GM23338 (cell line): ENCODE data around the gene COL4A2. TPM values are rescaled to one million over a fixed set of nuclear protein-coding genes. Genes with fewer than 3 reads are reported as not detected.

Experiments
- ATAC-seq: fragments of 200-7000 bp; cut with Tn5 transposase; 3 replicates; pipeline ENCODE4 v1.9.1; 2020
- DNase-seq: peaks from one replicate; pipeline ENCODE4 v3.0.0-alpha.2; 2015; ENCODE audit warnings: low spot score
- H2AFZ ChIP-seq: fragments of 200-600 bp; sonication (generic); 2 replicates; pipeline ENCODE4 v1.8.0; 2016; ENCODE audit warnings: antibody characterized with exemption, mild to moderate bottlenecking, moderate library complexity
- H3F3A ChIP-seq: fragments of 200-600 bp; sonication (generic); replicated peaks from 2 replicates; pipeline ENCODE4 v1.8.0; 2017; ENCODE audit warnings: antibody characterized with exemption, mixed run types, low read depth
- H3K27ac ChIP-seq: fragments of 200-600 bp; sonication (generic); 2 replicates; pipeline ENCODE4 v1.6.1; 2016; ENCODE audit warnings: low read depth
- H3K27me3 ChIP-seq: fragments of 200-600 bp; sonication (generic); 2 replicates; pipeline ENCODE4 v1.8.0; 2016; ENCODE audit warnings: mild to moderate bottlenecking, mixed run types, moderate library complexity; ENCODE audit not compliant: insufficient read depth
- H3K36me3 ChIP-seq: fragments of 200-600 bp; sonication (generic); 2 replicates; pipeline ENCODE4 v1.8.0; 2016; ENCODE audit warnings: mild to moderate bottlenecking; ENCODE audit not compliant: insufficient read depth
- H3K4me1 ChIP-seq: fragments of 200-600 bp; sonication (generic); 2 replicates; pipeline ENCODE4 v1.8.0; 2016; ENCODE audit warnings: mild to moderate bottlenecking, moderate library complexity; ENCODE audit not compliant: insufficient read depth
- H3K4me2 ChIP-seq: fragments of 200-600 bp; sonication (generic); 2 replicates; pipeline ENCODE4 v1.7.1; 2017; ENCODE audit warnings: mixed run types
- H3K4me3 ChIP-seq: fragments of 200-600 bp; sonication (generic); 2 replicates; pipeline ENCODE4 v1.6.1; 2016; ENCODE audit warnings: mixed run types
- H3K79me2 ChIP-seq: fragments of 200-600 bp; sonication (generic); replicated peaks from 2 replicates; pipeline ENCODE4 v1.8.0; 2017; ENCODE audit warnings: mild to moderate bottlenecking; ENCODE audit not compliant: insufficient read depth
- H3K9me2 ChIP-seq: fragments of 200-600 bp; sonication (generic); 2 replicates; pipeline ENCODE4 v1.8.0; 2017; ENCODE audit not compliant: insufficient read depth
- H4K20me1 ChIP-seq: fragments of 200-600 bp; sonication (generic); replicated peaks from 2 replicates; pipeline ENCODE4 v1.8.0; 2017; ENCODE audit warnings: mild to moderate bottlenecking; ENCODE audit not compliant: insufficient read depth
- H3K27ac Mint-ChIP-seq: 2 replicates; pipeline ENCODE4 v1.8.0; 2020; ENCODE audit warnings: inconsistent platforms, mild to moderate bottlenecking, moderate library complexity, mixed read lengths
- H3K27me3 Mint-ChIP-seq: 3 replicates; pipeline ENCODE4 v1.8.0; 2022; ENCODE audit warnings: low read depth, mild to moderate bottlenecking, moderate library complexity, mixed read lengths, inconsistent platforms; ENCODE audit not compliant: insufficient read depth, poor library complexity
- H3K36me3 Mint-ChIP-seq: 3 replicates; pipeline ENCODE4 v1.8.0; 2021; ENCODE audit warnings: low read depth, mild to moderate bottlenecking, inconsistent platforms, moderate library complexity, mixed read lengths
- H3K4me1 Mint-ChIP-seq: 3 replicates; pipeline ENCODE4 v1.8.0; 2020; ENCODE audit warnings: mild to moderate bottlenecking, inconsistent platforms, mixed read lengths
- H3K4me3 Mint-ChIP-seq: 3 replicates; pipeline ENCODE4 v1.8.0; 2021; ENCODE audit warnings: moderate library complexity, mild to moderate bottlenecking, inconsistent platforms, mixed read lengths
- H3K9me3 Mint-ChIP-seq: 3 replicates; pipeline ENCODE4 v1.8.0; 2020; ENCODE audit warnings: moderate library complexity, mild to moderate bottlenecking, inconsistent platforms, mixed read lengths
- JUNB ChIP-seq: IDR thresholded peaks from one replicate; pipeline ENCODE4 v1.6.1; 2016; ENCODE audit warnings: antibody characterized with exemption; ENCODE audit not compliant: unreplicated experiment
- NANOG ChIP-seq: IDR thresholded peaks from 2 replicates; pipeline ENCODE4 v1.6.1; 2016; ENCODE audit warnings: antibody characterized with exemption, borderline replicate concordance
- POLR2AphosphoS5 ChIP-seq: IDR thresholded peaks from 2 replicates; pipeline ENCODE4 v1.6.1; 2016; ENCODE audit warnings: antibody characterized with exemption, low read depth
- polyA plus RNA-seq: library from polyadenylated mRNA; unstranded; fragments of >200 nt; fragmentation: Nextera tagmentation; extraction: Ambion mirVana; gene quantifications from 2 replicates; pipeline ENCODE4 v1.2.1, GENCODE V29; 2016
- total RNA-seq: library from RNA; depleted of rRNA; stranded (reverse); fragments of >200 nt; shearing (Covaris generic); gene quantifications from 2 replicates; pipeline ENCODE4 v1.2.3, GENCODE V29; 2014
- TF ChIP-seq, protein P1 (sequence below): fragments of 250-450 bp; sonication (Bioruptor Pico); IDR thresholded peaks from 2 replicates; pipeline ENCODE4 v1.5.0; 2020; ENCODE audit warnings: mild to moderate bottlenecking, moderate library complexity

The COL4A2 gene
- total and polyA plus RNA-seq, 2 experiments from 2014 or later, result 37.4 to 131 TPM

DNA sequence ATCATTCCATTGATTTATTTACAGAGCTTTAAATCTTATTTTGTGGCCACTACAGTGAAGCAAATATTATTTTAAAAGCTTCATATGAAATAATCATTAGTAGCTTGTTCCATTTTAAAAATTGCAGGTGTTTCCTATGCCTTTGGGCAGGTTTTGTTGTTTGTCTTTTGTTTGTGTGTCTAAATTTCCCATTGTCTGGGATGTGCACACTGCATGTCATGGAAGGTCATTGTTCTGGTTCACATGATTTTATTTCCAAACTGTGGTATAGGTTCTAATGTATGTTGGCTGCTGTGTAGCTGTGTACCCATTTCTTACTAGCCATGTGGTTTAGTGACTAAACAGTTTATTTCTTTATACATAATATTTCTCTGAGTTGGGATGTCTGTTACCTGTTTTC, 65.6 kb downstream of the COL4A2 start:
- TF ChIP-seq, protein P1, sequence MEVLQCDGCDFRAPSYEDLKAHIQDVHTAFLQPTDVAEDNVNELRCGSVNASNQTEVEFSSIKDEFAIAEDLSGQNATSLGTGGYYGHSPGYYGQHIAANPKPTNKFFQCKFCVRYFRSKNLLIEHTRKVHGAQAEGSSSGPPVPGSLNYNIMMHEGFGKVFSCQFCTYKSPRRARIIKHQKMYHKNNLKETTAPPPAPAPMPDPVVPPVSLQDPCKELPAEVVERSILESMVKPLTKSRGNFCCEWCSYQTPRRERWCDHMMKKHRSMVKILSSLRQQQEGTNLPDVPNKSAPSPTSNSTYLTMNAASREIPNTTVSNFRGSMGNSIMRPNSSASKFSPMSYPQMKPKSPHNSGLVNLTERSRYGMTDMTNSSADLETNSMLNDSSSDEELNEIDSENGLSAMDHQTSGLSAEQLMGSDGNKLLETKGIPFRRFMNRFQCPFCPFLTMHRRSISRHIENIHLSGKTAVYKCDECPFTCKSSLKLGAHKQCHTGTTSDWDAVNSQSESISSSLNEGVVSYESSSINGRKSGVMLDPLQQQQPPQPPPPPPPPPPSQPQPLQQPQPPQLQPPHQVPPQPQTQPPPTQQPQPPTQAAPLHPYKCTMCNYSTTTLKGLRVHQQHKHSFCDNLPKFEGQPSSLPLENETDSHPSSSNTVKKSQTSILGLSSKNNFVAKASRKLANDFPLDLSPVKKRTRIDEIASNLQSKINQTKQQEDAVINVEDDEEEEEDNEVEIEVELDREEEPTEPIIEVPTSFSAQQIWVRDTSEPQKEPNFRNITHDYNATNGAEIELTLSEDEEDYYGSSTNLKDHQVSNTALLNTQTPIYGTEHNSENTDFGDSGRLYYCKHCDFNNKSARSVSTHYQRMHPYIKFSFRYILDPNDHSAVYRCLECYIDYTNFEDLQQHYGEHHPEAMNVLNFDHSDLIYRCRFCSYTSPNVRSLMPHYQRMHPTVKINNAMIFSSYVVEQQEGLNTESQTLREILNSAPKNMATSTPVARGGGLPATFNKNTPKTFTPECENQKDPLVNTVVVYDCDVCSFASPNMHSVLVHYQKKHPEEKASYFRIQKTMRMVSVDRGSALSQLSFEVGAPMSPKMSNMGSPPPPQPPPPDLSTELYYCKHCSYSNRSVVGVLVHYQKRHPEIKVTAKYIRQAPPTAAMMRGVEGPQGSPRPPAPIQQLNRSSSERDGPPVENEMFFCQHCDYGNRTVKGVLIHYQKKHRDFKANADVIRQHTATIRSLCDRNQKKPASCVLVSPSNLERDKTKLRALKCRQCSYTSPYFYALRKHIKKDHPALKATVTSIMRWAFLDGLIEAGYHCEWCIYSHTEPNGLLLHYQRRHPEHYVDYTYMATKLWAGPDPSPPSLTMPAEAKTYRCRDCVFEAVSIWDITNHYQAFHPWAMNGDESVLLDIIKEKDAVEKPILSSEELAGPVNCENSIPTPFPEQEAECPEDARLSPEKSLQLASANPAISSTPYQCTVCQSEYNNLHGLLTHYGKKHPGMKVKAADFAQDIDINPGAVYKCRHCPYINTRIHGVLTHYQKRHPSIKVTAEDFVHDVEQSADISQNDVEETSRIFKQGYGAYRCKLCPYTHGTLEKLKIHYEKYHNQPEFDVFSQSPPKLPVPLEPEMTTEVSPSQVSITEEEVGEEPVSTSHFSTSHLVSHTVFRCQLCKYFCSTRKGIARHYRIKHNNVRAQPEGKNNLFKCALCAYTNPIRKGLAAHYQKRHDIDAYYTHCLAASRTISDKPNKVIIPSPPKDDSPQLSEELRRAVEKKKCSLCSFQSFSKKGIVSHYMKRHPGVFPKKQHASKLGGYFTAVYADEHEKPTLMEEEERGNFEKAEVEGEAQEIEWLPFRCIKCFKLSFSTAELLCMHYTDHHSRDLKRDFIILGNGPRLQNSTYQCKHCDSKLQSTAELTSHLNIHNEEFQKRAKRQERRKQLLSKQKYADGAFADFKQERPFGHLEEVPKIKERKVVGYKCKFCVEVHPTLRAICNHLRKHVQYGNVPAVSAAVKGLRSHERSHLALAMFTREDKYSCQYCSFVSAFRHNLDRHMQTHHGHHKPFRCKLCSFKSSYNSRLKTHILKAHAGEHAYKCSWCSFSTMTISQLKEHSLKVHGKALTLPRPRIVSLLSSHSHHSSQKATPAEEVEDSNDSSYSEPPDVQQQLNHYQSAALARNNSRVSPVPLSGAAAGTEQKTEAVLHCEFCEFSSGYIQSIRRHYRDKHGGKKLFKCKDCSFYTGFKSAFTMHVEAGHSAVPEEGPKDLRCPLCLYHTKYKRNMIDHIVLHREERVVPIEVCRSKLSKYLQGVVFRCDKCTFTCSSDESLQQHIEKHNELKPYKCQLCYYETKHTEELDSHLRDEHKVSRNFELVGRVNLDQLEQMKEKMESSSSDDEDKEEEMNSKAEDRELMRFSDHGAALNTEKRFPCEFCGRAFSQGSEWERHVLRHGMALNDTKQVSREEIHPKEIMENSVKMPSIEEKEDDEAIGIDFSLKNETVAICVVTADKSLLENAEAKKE (CRISPR knock-in tag), result no peak
- Mint-ChIP-seq H3K27me3 (peaks cover 2% of the 10 kb centered on the region), H3K36me3 (no peaks in the 10 kb centered on the region), H3K9me3 (no peaks in the 10 kb centered on the region), H3K4me1 (peaks cover 12% of the 10 kb centered on the region), H3K27ac (no peak overlapping the region), H3K4me3 (no peak overlapping the region)
- no peak for ATAC-seq
- Histone ChIP-seq H2AFZ (no peak overlapping the region), H3K27me3 (no peaks in the 10 kb centered on the region), H3K4me2 (no peak overlapping the region), H3K36me3 (no peaks in the 10 kb centered on the region), H3K9me2 (no peaks in the 10 kb centered on the region), H3K4me1 (no peaks in the 10 kb centered on the region), H4K20me1 (peaks cover 21% of the 10 kb centered on the region), H3K4me3 (no peak overlapping the region), H3F3A (no peaks in the 10 kb centered on the region), H3K27ac (no peak overlapping the region), H3K79me2 (no peaks in the 10 kb centered on the region)
- no peak for DNase-seq

DNA sequence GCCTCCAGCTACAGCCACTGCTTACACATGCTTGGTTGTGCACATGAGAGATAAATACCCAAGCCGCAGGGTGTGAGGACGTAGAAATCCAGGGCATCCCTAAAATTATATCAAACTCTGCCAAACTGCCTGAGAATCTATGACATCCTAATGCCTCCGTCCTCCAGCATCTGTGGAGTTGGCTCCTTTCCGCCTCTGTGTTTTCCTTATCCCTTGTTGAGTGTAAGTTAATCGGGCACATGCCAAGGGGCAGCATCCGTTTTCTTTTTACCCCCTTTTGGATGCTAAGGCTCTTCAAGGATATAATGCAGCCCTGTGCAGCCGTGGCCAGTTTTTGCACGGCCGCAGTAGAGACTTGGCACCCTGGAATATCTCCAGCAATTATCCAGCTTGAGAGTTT, 66.5 kb downstream of the COL4A2 start:
- peaks cover 27% of the 10 kb centered on the region for H4K20me1 ChIP-seq
- H2AFZ ChIP-seq, result no peak overlapping the region
- no peaks in the 10 kb centered on the region for H3K27me3 ChIP-seq
- H3K79me2 ChIP-seq, result no peaks in the 10 kb centered on the region
- no peak overlapping the region for H3K27ac ChIP-seq
- Mint-ChIP-seq H3K27me3 (peaks cover 5% of the 10 kb centered on the region), H3K4me3 (no peak overlapping the region), H3K4me1 (peaks cover 16% of the 10 kb centered on the region), H3K27ac (no peak overlapping the region), H3K9me3 (no peaks in the 10 kb centered on the region), H3K36me3 (no peaks in the 10 kb centered on the region)
- no peak for ATAC-seq
- H3K9me2 ChIP-seq, result no peaks in the 10 kb centered on the region
- H3K4me1 ChIP-seq, result 0 out of 2 replicates have a peak, but pooled peaks cover 5% of the 10 kb centered on the region
- H3F3A ChIP-seq, result no peaks in the 10 kb centered on the region
- no peak for TF ChIP-seq NANOG
- TF ChIP-seq JUNB, result no peak
- TF ChIP-seq POLR2AphosphoS5, result no peak
- no peak for DNase-seq
- H3K4me3 ChIP-seq, result no peak overlapping the region
- H3K36me3 ChIP-seq, result no peaks in the 10 kb centered on the region
- H3K4me2 ChIP-seq, result no peak overlapping the region
